Measurements from ENCODE around the gene SLC13A4.
"Not testable (repeated sequence)": the region's sequence is repeated elsewhere in the genome, so short reads cannot be mapped to it uniquely, and the experiment has no call there.

Gene SLC13A4

GRCh38 chr7:135690566-135690965, 37.4 kb downstream of the SLC13A4 start:
- peak; percentile 75 for DNase-seq

- DNase-seq = no peak
These were observed 40.5 kb downstream of the SLC13A4 start for GRCh38 chr7:135687466-135687865.

GRCh38 chr7:135685306-135686084, 42.5 kb downstream of the SLC13A4 start:
- no peak for DNase-seq

GRCh38 chr7:135684699-135685098, 43.3 kb downstream of the SLC13A4 start:
- no peak for DNase-seq

GRCh38 chr7:135684136-135684535, 43.9 kb downstream of the SLC13A4 start:
- peak; percentile 10 for DNase-seq

GRCh38 chr7:135683609-135684008, 44.4 kb downstream of the SLC13A4 start:
- DNase-seq = no peak

- DNase-seq = no peak
These were observed 45.8 kb downstream of the SLC13A4 start for GRCh38 chr7:135682191-135682590.

- DNase-seq = no peak
These were observed 46.2 kb downstream of the SLC13A4 start for GRCh38 chr7:135681762-135682161.

GRCh38 chr7:135678612-135679575, 49.1 kb downstream of the SLC13A4 start:
- peak; percentile 51 for DNase-seq

GRCh38 chr7:135673360-135673706, 54.7 kb downstream of the SLC13A4 start:
- DNase-seq = peak; percentile 87

- peak; percentile 72 for DNase-seq
These were observed 55.2 kb downstream of the SLC13A4 start for GRCh38 chr7:135672560-135673359.

GRCh38 chr7:135670179-135670578, 57.8 kb downstream of the SLC13A4 start:
- peak; percentile 76 for DNase-seq

GRCh38 chr7:135669774-135670173, 58.2 kb downstream of the SLC13A4 start:
- no peak for DNase-seq

GRCh38 chr7:135668852-135669395, 59.1 kb downstream of the SLC13A4 start:
- not testable (repeated sequence) for DNase-seq

GRCh38 chr7:135667626-135668025, 60.4 kb downstream of the SLC13A4 start:
- not testable (repeated sequence) for DNase-seq

GRCh38 chr7:135666846-135667245, 61.1 kb downstream of the SLC13A4 start:
- no peak for DNase-seq

GRCh38 chr7:135666156-135666555, 61.8 kb downstream of the SLC13A4 start:
- DNase-seq = no peak

GRCh38 chr7:135665042-135665441, 62.9 kb downstream of the SLC13A4 start:
- no peak for DNase-seq

- DNase-seq = peak; percentile 69
These were observed 63.9 kb downstream of the SLC13A4 start for GRCh38 chr7:135664046-135664589.

GRCh38 chr7:135662373-135663114, 65.4 kb downstream of the SLC13A4 start, which contains the start of gene STMP1:
Gene STMP1, plus strand, starts transcription at chr7:135662514.
- peak; percentile 94 for DNase-seq

- DNase-seq = no peak
These were observed 65.9 kb downstream of the SLC13A4 start for GRCh38 chr7:135662123-135662372.
